Measurements from ENCODE around the gene CALR. TPM values are rescaled to one million over a fixed set of nuclear protein-coding genes. Genes with fewer than 3 reads are reported as not detected.

Gene CALR
- total and polyA plus RNA-seq, 9 of the 15 experiments (the other 6 are each of a cell fraction or from before 2014, with no cell fraction given), result 126 to 811 (median 642) TPM

GRCh38 chr19:12985049-12985776, 46.8 kb downstream of the CALR start (continued):
- TF ChIP-seq PRDM10 (IDR thresholded peaks at IDR 0.05; ENCODE audit: partially characterized antibody) (no peak), CHAMP1 (IDR thresholded peaks at IDR 0.05) (no peak), USF1 (CRISPR knock-in tag; IDR thresholded peaks at IDR 0.05) (peak; percentile 99), FOXA3 (CRISPR knock-in tag; conservative IDR thresholded peaks at IDR 0.05 in 1 of 2, IDR thresholded peaks at IDR 0.05 in 1 of 2) (peak in 1 of 2 experiments; percentile 87; a peak in 1 of 4 replicates), TCF15 (CRISPR knock-in tag; IDR thresholded peaks at IDR 0.05) (no peak), HDAC6 (IDR thresholded peaks at IDR 0.05; ENCODE audit: low read depth, low read length) (no peak), SAFB2 (IDR thresholded peaks at IDR 0.05; ENCODE audit: borderline replicate concordance, low read depth, low read length, severe bottlenecking) (no peak), CREB1 (IDR thresholded peaks at IDR 0.05) (peak; percentile 61; the same call in 1 of the 2 replicates), CREB1 (CRISPR knock-in tag; IDR thresholded peaks at IDR 0.05) (peak; percentile 81; the same call in 1 of the 2 replicates), RNF2 (IDR thresholded peaks at IDR 0.05) (0 out of 2 replicates have a peak, but pooled peaks have one; percentile 33), YY1 (IDR thresholded peaks at IDR 0.05; ENCODE audit: borderline replicate concordance in 1 of 3, control insufficient read depth in 1 of 3, extremely low read depth in 1 of 3, insufficient read depth in 3 of 3, insufficient read length in 1 of 3, insufficient replicate concordance in 2 of 3, low read depth in 1 of 3, low read length in 2 of 3) (no peak), ZNF347 (CRISPR knock-in tag; IDR thresholded peaks at IDR 0.05; ENCODE audit: low read depth) (no peak), RBM34 (IDR thresholded peaks at IDR 0.05; ENCODE audit: borderline replicate concordance, insufficient read depth, low read length) (no peak), MBD2 (IDR thresholded peaks at IDR 0.05; ENCODE audit: borderline replicate concordance, low read depth) (no peak), ESRRA (IDR thresholded peaks at IDR 0.05; ENCODE audit: borderline replicate concordance, low read depth) (peak; percentile 60; the same call in 1 of the 2 replicates), HOMEZ (CRISPR knock-in tag; IDR thresholded peaks at IDR 0.05) (no peak), STAT5A (IDR thresholded peaks at IDR 0.05; ENCODE audit: borderline replicate concordance, low read length) (no peak)
